ENCODE measurements around the gene CREB1. TPM values are rescaled to one million over a fixed set of nuclear protein-coding genes. Genes with fewer than 3 reads are reported as not detected.
A peak's percentile ranks its signal among the peaks of the same experiment; 100 is the strongest.

Gene CREB1
- total RNA-seq, 1 donor from 2014 or later, result 71.3 TPM

GRCh38 chr2:207531032-207531952, 1.5 kb downstream of the CREB1 start:
- Histone ChIP-seq H3K36me3 (no peaks in the 10 kb centered on the region), H3K27me3 (ENCODE audit: low read depth) (no peaks in the 10 kb centered on the region), H3K4me1 (peaks cover 63% of the 10 kb centered on the region), H3K4me3 (peak overlapping the region; percentile 67), H3K27ac (peak overlapping the region; percentile 88), H3K9me3 (no peaks in the 10 kb centered on the region)
- intact Hi-C loops (cut with DNase I), result no loop called here
- TF ChIP-seq, protein P1, sequence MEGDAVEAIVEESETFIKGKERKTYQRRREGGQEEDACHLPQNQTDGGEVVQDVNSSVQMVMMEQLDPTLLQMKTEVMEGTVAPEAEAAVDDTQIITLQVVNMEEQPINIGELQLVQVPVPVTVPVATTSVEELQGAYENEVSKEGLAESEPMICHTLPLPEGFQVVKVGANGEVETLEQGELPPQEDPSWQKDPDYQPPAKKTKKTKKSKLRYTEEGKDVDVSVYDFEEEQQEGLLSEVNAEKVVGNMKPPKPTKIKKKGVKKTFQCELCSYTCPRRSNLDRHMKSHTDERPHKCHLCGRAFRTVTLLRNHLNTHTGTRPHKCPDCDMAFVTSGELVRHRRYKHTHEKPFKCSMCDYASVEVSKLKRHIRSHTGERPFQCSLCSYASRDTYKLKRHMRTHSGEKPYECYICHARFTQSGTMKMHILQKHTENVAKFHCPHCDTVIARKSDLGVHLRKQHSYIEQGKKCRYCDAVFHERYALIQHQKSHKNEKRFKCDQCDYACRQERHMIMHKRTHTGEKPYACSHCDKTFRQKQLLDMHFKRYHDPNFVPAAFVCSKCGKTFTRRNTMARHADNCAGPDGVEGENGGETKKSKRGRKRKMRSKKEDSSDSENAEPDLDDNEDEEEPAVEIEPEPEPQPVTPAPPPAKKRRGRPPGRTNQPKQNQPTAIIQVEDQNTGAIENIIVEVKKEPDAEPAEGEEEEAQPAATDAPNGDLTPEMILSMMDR (IDR thresholded peaks at IDR 0.05), result no peak
- ATAC-seq (no peak), DNase-seq (no peak)

GRCh38 chr2:207532676-207533075, 2.9 kb downstream of the CREB1 start:
- DNase-seq (no peak), ATAC-seq (no peak)
- no peaks in the 10 kb centered on the region for H3K9me3 ChIP-seq
- H3K27ac ChIP-seq, result peak overlapping the region; percentile 13
- H3K4me3 ChIP-seq, result no peak overlapping the region
- TF ChIP-seq, protein P1 (IDR thresholded peaks at IDR 0.05), result no peak
- H3K4me1 ChIP-seq, result peaks cover 63% of the 10 kb centered on the region
- H3K36me3 ChIP-seq, result no peaks in the 10 kb centered on the region
- H3K27me3 ChIP-seq (ENCODE audit: low read depth), result no peaks in the 10 kb centered on the region
- intact Hi-C loops (cut with DNase I), result no loop called here

- Histone ChIP-seq H3K9me3 (no peaks in the 10 kb centered on the region), H3K27ac (peak overlapping the region; percentile 31), H3K4me1 (peaks cover 58% of the 10 kb centered on the region), H3K27me3 (ENCODE audit: low read depth) (no peaks in the 10 kb centered on the region), H3K4me3 (no peak overlapping the region), H3K36me3 (no peaks in the 10 kb centered on the region)
- DNase-seq (no peak), ATAC-seq (no peak)
- TF ChIP-seq, protein P1 (IDR thresholded peaks at IDR 0.05), result no peak
- intact Hi-C loops (cut with DNase I), result no loop called here
These were observed 3.8 kb downstream of the CREB1 start for GRCh38 chr2:207533461-207534008.

- peak overlapping the region; percentile 31 for H3K27ac ChIP-seq
- no peak for DNase-seq
- TF ChIP-seq, protein P1 (IDR thresholded peaks at IDR 0.05), result no peak
- intact Hi-C loops (cut with DNase I), result no loop called here
- no peaks in the 10 kb centered on the region for H3K36me3 ChIP-seq
- H3K27me3 ChIP-seq (ENCODE audit: low read depth), result no peaks in the 10 kb centered on the region
- peaks cover 53% of the 10 kb centered on the region for H3K4me1 ChIP-seq
- no peaks in the 10 kb centered on the region for H3K9me3 ChIP-seq
- ATAC-seq, result no peak
- H3K4me3 ChIP-seq, result no peak overlapping the region
These were observed 4.7 kb downstream of the CREB1 start for GRCh38 chr2:207534417-207534816.

- TF ChIP-seq, protein P1 (IDR thresholded peaks at IDR 0.05), result no peak
- no peak overlapping the region for H3K4me3 ChIP-seq
- DNase-seq (no peak), ATAC-seq (no peak)
- no peaks in the 10 kb centered on the region for H3K9me3 ChIP-seq
- H3K27ac ChIP-seq, result no peak overlapping the region
- intact Hi-C loops (cut with DNase I), result no loop called here
- peaks cover 18% of the 10 kb centered on the region for H3K4me1 ChIP-seq
- H3K27me3 ChIP-seq (ENCODE audit: low read depth), result no peaks in the 10 kb centered on the region
- H3K36me3 ChIP-seq, result no peaks in the 10 kb centered on the region
These were observed 9.7 kb downstream of the CREB1 start for GRCh38 chr2:207539470-207539869.
